CD4-positive, alpha-beta T cell treated with Interleukin-10 for 1 hour (primary cell): Measurements from ENCODE around the gene ADGRA3.

Experiments used
- DNase-seq: peaks from one replicate; pipeline ENCODE4 v3.0.0-alpha.2; 2020

The ADGRA3 gene

GRCh38 chr4:22348410-22348809, 167.5 kb downstream of the ADGRA3 start:
- DNase-seq: no peak

GRCh38 chr4:22345678-22346077, 170.2 kb downstream of the ADGRA3 start:
- no peak for DNase-seq

- no peak for DNase-seq
These were observed 170.8 kb downstream of the ADGRA3 start for GRCh38 chr4:22345055-22345454.

GRCh38 chr4:22343606-22344005, 172.3 kb downstream of the ADGRA3 start:
- no peak for DNase-seq

- DNase-seq: no peak
These were observed 176.4 kb downstream of the ADGRA3 start for GRCh38 chr4:22339491-22339890.

- no peak for DNase-seq
These were observed 177.1 kb downstream of the ADGRA3 start for GRCh38 chr4:22338796-22339195.
